Prostate gland (tissue), 2 donors: Measurements from ENCODE around the gene UBALD1. TPM values are rescaled to one million over a fixed set of nuclear protein-coding genes. Genes with fewer than 3 reads are reported as not detected.

Source experiments
- DNase-seq: peaks from one replicate; pipeline ENCODE4 v3.0.0-alpha.2; 2019; ENCODE audit warnings: low spot score
- H3K27ac ChIP-seq, 2 donors: fragments of 200-600 bp; sonication (generic); 2 replicates each; pipeline ENCODE4 v1.5.1; 2017 to 2019
- H3K27me3 ChIP-seq: fragments of 200-600 bp; sonication (generic); replicated peaks from 2 replicates; pipeline ENCODE4 v1.5.1; 2019; ENCODE audit not compliant: insufficient read depth
- H3K36me3 ChIP-seq, 2 donors: fragments of 200-600 bp; sonication (generic); 1 replicate in 1 of 2; 2 replicates in 1 of 2; pipeline versions ENCODE4 v1.5.1 to v1.8.1; 2017 to 2019
- H3K4me1 ChIP-seq: fragments of 200-600 bp; sonication (generic); replicated peaks from 2 replicates; pipeline ENCODE4 v1.5.1; 2019
- H3K4me3 ChIP-seq, 2 donors: fragments of 200-600 bp; sonication (generic); 2 replicates each; pipeline ENCODE4 v1.5.1; 2017 to 2019
- H3K9me3 ChIP-seq: fragments of 200-600 bp; sonication (generic); 2 replicates; pipeline ENCODE4 v1.5.1; 2017
- CTCF ChIP-seq, 4 experiments: fragments of 200-600 bp in 2 of 4; fragments of 450-650 bp in 2 of 4; sonication (generic) in 2 of 4; IDR thresholded peaks; 1 replicate in 3 of 4; 2 replicates in 1 of 4; pipeline ENCODE4 v1.5.1; 2016 to 2019; ENCODE audit warnings: antibody characterized with exemption in 4 of 4, mild to moderate bottlenecking in 2 of 4, moderate library complexity in 2 of 4
- POLR2A ChIP-seq: fragments of 450-650 bp; IDR thresholded peaks from one replicate; pipeline ENCODE4 v1.6.1; 2016; ENCODE audit warnings: antibody characterized with exemption, mild to moderate bottlenecking
- POLR2AphosphoS5 ChIP-seq: sonication (generic); formaldehyde crosslinking; IDR thresholded peaks from one replicate; pipeline ENCODE4 v1.6.1; 2017; ENCODE audit warnings: antibody characterized with exemption
- WGBS: methylation state at CpG from one replicate; pipeline ENCODE4 v1.1.5; 2018; 5-methylcytosine and 5-hydroxymethylcytosine counted together
- intact Hi-C: fragments of 100-400 bp; cut with DNase I; formaldehyde crosslinking; loops from one replicate; pipeline ENCODE4 v1.14.2; 2022
- total RNA-seq, 2 donors: library from RNA; depleted of rRNA; stranded (reverse); fragments of >200 nt; gene quantifications; one replicate each; pipeline ENCODE4 v1.1.0, GENCODE V29; 2016

UBALD1 gene
- total RNA-seq, 2 donors from 2014 or later: 14.5 to 22.1 TPM

DNA sequence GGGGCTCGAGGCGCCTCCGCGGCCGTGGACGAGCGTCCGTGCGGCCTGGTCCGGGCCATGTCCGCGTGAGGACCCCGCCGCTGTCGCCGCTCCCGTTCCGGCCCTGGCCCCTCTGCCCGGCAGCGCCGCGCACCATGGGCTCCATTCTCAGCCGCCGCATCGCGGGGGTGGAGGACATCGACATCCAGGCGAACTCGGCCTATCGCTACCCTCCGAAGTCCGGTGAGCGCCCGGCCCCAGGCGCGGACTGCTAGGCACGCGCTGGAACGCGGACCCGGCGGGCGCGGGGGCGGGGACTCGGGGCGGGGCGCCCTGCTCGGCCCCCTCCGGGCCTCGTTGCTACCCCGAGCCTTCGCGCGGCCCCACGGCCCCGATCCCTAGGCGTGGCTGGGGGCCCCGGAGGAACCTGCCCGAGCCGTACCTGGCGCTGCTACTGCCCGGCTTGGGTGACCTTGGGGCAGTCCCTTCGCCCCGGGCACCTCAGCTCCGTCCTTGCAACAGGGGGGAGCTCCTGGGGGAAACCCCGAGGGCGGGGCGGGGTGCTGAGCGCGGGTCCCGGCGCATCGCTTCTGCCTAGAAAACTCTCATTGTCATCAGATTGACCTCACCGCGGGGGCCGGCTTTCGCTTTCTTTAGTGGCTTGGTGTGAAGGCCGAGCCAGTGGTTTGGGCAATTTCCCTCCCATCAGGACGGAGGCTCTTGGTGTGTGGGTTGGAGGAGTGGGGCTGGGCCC lies 10.3 kb upstream of the UBALD1 start:
- H3K4me3 ChIP-seq: peak overlapping the region; percentile 98 to 100
- H3K36me3 ChIP-seq: no peaks in the 10 kb centered on the region
- H3K9me3 ChIP-seq: no peaks in the 10 kb centered on the region
- intact Hi-C loops: no loop called here
- H3K27ac ChIP-seq: peak overlapping the region; percentile 86 to 92
- WGBS: under 1% methylated on average over 29 of the region's 80 CpGs
- TF ChIP-seq POLR2A (peak; percentile 95), CTCF (IDR thresholded peaks at IDR 0.05) (no peak)
- no peaks in the 10 kb centered on the region for H3K27me3 ChIP-seq
- DNase-seq: no peak
- peaks cover 9% of the 10 kb centered on the region for H3K4me1 ChIP-seq

GRCh38 chr16:4624015-4624826 lies 9.5 kb upstream of the UBALD1 start, which contains the start of gene MGRN1:
TSS of gene MGRN1 (plus strand) at chr16:4624826. CDS start at chr16:4624961, 135 bp downstream.
- H3K4me3 ChIP-seq: peak within 1 kb of the TSS; percentile 98 to 100
- H3K36me3 ChIP-seq: no peaks in the 10 kb centered on the region
- 9% methylated on average over 40 of the region's 42 CpGs for WGBS
- H3K9me3 ChIP-seq: no peaks in the 10 kb centered on the region
- DNase-seq: peak; percentile 94
- peak; percentile 82 to 95 (median 88) for TF ChIP-seq CTCF (IDR thresholded peaks at IDR 0.05)
- peak; percentile 93 for TF ChIP-seq POLR2AphosphoS5
- TF ChIP-seq POLR2A: no peak
- intact Hi-C loops: no loop called here
- peaks cover 9% of the 10 kb centered on the region for H3K4me1 ChIP-seq
- H3K27ac ChIP-seq: peak within 1 kb of the TSS; percentile 86 to 92
- no peaks in the 10 kb centered on the region for H3K27me3 ChIP-seq

DNA sequence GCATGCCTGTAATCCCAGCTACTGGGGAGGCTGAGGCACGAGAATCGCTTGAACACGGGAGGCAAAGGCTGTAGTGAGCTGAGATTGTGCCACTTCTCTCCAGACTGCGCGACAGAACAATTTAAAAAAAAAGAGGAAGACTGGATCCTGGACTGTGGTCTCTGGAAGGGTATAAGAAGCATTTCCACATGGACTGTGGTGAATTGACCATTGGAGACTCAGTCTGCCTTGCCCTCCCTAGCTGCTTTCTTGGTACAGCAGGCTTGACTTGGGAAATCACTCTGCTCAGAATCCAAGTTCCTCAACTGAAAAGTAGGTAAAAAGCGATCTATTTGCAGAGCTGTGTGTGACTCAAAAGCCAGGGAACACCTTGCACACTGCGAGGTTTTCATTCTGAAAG lies 8.9 kb upstream of the UBALD1 start:
- Histone ChIP-seq H3K9me3 (no peaks in the 10 kb centered on the region), H3K4me3 (no peak overlapping the region), H3K27me3 (no peaks in the 10 kb centered on the region), H3K4me1 (peaks cover 9% of the 10 kb centered on the region), H3K36me3 (no peaks in the 10 kb centered on the region), H3K27ac (no peak overlapping the region)
- intact Hi-C loops: no loop called here
- DNase-seq: no peak
- TF ChIP-seq POLR2A (no peak), POLR2AphosphoS5 (no peak), CTCF (IDR thresholded peaks at IDR 0.05) (no peak)
- WGBS: 85% methylated on average over 7 of the region's 7 CpGs

DNA sequence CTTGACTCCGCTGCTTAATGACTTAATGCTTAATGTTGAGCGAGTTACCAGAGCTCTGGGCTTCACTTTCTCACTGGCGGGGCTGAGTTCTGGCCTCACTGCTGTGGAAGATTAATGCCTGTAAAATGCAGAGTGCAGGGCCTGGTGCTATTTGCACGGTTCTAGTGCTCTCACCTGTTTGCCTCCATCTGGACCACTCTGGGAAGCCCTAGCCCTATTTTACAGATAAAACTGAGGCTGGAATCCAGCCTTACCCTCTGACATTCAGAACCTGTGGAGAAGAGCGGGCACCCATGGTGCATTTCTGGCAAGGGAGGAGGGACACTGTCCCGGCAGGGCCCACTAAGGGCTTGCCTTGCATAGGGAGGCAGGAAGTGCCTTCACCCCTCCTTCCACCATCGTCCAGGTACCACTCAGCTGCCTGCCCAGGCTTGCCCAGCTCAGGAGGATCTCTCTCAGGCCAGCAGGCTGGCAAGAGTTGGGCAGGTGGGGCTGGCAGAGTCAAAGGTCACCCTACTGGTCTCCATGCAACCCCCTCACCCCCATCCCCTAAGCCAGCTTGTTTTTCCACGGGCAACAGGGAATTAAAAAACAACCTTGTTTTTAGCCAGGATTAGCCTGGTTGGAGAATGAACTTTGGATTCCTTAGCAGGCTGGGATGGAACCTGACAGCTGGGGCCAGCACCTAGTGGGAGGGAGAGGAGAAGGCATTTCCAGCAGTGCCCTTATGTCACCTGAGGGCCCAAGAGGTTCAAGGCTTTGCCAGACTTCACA lies 4.1 kb upstream of the UBALD1 start:
- H3K36me3 ChIP-seq: no peaks in the 10 kb centered on the region
- H3K4me1 ChIP-seq: peaks cover 11% of the 10 kb centered on the region
- intact Hi-C loops: loop anchor here (5.0 to 10.0 kb wide), 2 partner anchors 116 to 338 kb away; partner anchors contain the start of genes ANKS3, DNAAF8 and SEC14L5
- no peak for TF ChIP-seq POLR2A
- TF ChIP-seq POLR2AphosphoS5: peak; percentile 35
- no peaks in the 10 kb centered on the region for H3K27me3 ChIP-seq
- DNase-seq: peak; percentile 56
- H3K27ac ChIP-seq: peak overlapping the region; percentile 23 to 100
- H3K9me3 ChIP-seq: no peaks in the 10 kb centered on the region
- H3K4me3 ChIP-seq: no peak overlapping the region
- WGBS: 68% methylated on average over 8 of the region's 8 CpGs

GRCh38 chr16:4617880-4618279 lies 3.2 kb upstream of the UBALD1 start:
- TF ChIP-seq POLR2A (no peak), CTCF (IDR thresholded peaks at IDR 0.05) (no peak), POLR2AphosphoS5 (no peak)
- no peaks in the 10 kb centered on the region for H3K9me3 ChIP-seq
- H3K4me1 ChIP-seq: peaks cover 19% of the 10 kb centered on the region
- intact Hi-C loops: loop anchor here (5.0 to 10.0 kb wide), 2 partner anchors 117 to 339 kb away; partner anchors contain the start of genes ANKS3, DNAAF8 and SEC14L5
- no peak for DNase-seq
- peak overlapping the region; percentile 100 for H3K27ac ChIP-seq
- H3K36me3 ChIP-seq: no peaks in the 10 kb centered on the region
- no peak overlapping the region for H3K4me3 ChIP-seq
- no peaks in the 10 kb centered on the region for H3K27me3 ChIP-seq
- 82% methylated on average over 8 of the region's 8 CpGs for WGBS
